Activated T-helper 1 cell treated with Interleukin-2 at 50 U/mL for 16 hours (primary cell): ENCODE data around the gene BRF1.

Source experiments
- DNase-seq: peaks from one replicate; pipeline ENCODE4 v3.0.0-alpha.2; 2020; ENCODE audit warnings: low read depth

BRF1 gene

DNA sequence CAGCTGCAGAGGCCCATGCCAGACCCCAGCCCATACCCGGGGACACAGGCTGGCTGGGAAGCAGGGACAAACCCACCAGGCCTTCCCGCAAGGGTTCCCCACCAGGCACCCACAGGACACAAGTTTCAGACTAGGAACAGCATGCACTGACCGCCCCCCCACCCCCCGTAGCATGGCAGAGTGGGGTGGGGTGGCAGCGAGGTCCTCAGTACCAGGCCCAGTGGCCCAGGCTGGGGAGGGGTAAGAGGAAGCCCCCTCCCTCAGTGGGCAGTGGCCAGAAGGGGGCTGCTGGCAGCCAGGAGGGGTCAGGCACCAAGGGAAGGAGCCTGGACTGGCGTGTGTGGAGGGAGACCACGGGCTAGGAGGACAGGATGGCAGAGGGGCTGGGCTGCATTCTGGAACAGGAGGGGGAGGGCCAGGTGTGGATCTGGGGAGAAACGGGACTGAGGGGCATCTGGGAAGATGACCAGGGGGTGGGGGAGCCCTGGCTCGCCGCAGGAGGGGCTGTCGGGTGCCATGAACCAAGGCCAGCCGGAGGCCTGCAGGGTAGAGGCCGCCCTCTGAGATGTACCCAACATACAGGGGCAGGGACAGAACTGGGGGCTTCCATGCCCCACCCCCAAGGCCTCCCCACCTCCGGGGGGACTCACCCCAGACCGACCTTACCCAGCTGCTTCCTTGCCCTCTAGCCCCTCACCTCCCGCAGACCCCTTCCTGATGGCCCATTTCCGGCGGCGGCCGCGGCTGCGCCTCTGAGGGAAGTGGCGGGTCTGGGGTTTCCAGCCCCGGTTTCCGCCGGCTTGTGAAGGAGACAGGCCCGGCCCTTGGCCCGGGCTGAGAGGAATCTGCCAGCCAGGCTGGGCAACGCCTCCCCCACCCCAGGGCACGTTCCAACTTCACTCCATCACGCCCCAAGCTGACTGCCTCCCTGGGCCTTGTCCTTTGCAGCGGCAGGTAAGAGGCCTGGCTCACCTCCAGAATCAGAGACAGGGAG is 126.6 kb downstream of the BRF1 start:
- DNase-seq, result peak; percentile 30

DNA sequence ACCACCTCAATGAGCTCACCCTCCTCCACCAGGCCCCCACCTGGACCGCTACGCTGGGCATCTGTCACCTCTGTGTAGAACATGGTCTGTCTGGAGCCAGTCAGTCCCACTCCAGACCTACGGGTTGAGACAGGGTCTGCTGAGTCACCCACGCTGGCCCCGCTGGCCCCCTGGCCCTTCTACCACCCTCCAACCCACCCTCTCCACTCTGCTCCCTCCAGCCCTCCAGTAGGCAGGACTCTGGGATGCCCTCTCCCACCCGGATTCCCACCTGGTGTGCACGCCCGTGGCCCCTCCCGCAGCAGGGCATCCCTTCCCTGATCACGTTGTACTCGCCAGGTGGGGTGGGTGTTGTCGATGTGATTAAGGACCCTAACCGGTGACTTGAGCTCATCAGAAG is 127.7 kb downstream of the BRF1 start:
- DNase-seq, result no peak

DNA sequence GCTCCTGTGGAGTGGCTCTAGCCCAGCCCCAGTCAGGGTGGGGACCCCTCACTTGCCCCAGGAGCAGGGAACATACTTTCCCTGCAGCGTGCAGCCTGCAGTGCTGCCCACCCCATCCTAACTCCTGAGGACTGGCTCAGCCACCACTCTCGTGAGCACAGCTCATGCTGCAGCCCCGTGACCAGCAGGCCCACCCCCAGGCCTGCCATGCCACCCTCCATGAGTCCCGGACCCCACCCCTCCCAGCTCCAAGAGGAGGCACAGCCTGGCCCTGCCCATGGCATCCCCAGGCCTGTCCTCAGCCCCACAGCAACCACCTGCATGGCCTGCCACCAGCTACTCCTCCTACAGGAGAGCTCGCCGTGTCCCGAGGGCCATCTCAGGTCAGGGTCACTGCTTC is 128.3 kb downstream of the BRF1 start:
- no peak for DNase-seq

- DNase-seq, result no peak
Observed at GRCh38 chr14:105171004-105171673, 129.7 kb downstream of the BRF1 start.

GRCh38 chr14:105169776-105170655 is 130.8 kb downstream of the BRF1 start:
- DNase-seq, result no peak

DNA sequence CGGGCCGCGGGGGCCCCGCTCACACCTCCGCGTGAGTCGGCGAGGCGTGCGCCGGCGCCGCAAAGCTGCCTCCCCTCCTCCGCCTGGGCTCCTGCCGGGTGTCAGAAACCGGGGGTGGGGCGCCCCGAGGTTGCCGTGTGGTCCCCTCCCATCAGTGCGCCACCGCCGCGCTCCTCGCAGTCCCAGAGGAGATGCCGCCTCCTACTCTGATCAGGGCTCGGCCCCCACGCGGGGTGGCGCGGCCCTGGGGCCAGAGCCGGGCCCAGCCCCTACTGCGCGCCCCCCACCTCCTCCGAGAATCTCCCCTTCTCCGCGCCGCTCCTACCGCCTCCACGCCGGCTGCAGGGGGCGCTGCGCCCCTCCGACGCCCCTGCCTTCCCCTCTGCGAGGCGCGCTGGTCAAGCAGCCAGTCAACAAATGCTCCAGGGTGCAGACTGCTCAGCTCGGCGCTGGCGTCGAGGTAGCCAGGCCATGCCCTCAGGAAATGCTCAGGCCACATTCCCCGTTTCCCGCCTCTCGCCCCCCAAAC is 131.8 kb downstream of the BRF1 start:
- no peak for DNase-seq

- peak; percentile 22 for DNase-seq
Observed at GRCh38 chr14:105168496-105168978, 132.3 kb downstream of the BRF1 start, which contains the start of gene JAG2. Gene JAG2, minus strand, starts transcription at chr14:105168776. Its CDS starts 356 bp downstream, at chr14:105168420.

DNA sequence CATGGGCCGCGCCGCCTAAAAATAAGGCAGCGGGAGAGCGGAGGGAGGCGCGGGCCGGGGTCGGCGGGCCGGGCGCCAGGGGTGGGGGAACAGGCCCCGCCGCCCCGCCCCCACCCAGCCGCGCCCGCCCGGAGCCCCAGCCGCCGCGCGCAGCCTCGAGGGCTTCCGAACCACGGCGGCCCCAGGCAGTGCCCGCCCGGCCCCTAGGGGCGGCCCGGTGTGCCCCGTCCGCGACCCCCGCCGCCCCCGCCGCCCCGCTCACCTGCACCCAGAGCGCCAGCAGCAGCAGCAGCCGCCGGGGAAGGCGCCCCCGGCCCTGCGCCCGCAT is 132.7 kb downstream of the BRF1 start:
- DNase-seq, result no peak

- no peak for DNase-seq
Observed at GRCh38 chr14:105167303-105168092, 133.3 kb downstream of the BRF1 start.

DNA sequence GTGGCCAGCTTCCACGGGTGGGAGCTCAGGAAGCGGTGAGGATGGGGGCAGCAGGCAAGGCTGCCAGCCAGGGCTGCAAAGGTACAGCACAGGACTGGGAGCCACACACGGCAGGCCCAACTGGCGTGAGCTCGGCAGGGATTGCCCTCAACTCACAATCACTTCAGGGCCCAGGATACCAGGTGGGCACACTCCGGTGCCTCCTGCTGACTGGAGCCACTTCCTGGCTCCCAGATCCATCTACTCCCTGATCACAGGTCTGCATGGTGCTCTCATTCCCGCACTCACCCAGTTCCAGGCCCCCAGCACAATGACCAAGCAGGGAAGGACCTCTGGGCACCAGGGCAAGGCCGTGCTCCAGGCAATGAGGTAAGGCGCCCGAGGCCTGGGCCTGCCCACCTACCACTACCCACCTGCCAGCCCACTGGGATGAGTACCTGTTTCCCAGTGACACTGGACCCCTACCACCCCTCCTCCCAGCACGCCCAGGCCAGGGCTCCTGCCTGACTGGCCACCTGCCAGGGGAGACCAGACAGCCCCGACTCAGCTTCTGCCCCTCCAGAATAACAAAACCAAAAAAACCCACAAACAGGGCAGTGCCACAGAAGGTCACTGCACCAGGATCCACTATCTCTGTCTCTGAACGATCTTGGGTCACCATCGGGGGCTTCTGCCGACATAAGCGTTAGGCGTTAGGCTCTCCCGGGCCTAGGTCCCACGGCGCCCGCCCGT is 134.1 kb downstream of the BRF1 start:
- DNase-seq, result no peak

DNA sequence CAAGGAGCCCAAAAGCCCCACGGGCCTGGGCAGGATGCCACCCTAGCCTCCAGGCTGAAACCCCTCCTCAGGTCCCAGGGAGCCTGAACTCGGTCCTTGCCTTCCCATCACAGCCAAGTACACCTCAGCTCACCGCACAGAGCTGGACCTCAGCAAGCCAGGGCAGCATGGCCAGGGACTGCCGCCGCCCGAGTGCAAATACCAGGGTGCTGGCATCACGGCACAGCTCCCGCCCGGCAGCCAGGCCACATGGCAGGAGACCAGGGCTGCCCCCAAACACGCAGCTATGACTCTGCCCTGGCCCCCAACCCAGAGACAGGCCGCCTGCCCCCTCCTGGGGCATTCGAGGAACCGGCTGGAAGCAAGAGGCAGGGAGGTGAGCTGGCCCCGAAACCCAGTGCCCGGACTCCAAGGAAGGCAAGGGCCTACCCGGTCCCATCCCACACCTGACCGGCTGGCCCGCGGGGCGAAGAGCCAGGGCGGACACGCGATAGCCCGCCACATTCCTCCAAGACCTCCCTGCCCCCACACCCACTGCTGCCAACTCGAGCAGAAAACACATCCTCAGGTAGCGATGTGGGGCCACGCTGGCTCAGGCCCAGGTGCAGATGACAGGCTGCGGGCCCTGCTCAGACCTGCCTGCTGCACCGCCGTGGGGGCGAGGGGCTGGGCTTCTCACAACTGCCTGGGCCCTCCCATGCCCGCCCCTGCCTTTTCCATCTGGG is 134.9 kb downstream of the BRF1 start:
- DNase-seq, result no peak

DNA sequence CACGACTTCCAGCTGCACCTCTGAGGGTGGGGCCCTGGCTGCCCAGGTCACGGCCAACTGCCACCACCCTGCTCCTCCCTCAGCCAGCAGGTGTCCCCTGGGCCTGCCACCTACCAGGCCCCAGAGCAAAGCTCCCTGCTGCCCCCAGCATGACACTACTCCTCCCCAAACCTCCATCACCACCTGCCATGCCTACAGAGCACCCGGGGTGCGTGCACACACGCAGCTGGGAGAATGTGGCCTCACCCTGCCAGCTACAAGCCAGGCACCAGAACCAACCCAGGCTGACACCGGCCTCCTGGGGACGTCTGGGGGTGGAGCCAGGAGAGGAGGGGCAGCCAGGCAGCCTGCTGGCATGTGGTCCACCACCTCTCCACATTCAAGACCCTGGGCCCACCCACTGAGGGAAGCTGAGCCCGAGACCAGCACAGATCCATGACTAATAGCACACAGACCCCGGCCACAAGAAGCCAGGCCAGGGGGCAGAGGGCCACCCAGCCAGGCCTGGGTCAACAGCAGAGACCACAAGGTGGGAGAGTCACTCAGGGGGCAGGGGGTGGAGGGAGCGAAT is 135.6 kb downstream of the BRF1 start:
- no peak for DNase-seq

- no peak for DNase-seq
Observed at GRCh38 chr14:105163040-105163742, 137.6 kb downstream of the BRF1 start.

DNA sequence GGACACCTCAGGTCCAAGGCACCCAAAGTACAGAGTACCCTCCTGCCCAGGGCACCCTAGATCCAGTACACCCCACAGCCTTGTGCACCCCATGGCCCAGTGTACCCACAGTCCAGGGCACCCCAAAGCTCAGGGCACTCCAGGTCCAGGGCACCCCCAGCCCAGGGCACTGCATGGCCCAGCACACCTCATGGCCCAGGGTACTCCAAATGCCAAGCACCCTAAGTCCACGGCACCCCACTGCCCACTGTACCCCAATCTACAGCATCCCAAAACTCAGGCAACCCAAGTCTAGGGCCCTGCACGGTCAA is 138.2 kb downstream of the BRF1 start:
- DNase-seq, result no peak

- DNase-seq, result no peak
Observed at GRCh38 chr14:105161964-105162668, 138.7 kb downstream of the BRF1 start.

DNA sequence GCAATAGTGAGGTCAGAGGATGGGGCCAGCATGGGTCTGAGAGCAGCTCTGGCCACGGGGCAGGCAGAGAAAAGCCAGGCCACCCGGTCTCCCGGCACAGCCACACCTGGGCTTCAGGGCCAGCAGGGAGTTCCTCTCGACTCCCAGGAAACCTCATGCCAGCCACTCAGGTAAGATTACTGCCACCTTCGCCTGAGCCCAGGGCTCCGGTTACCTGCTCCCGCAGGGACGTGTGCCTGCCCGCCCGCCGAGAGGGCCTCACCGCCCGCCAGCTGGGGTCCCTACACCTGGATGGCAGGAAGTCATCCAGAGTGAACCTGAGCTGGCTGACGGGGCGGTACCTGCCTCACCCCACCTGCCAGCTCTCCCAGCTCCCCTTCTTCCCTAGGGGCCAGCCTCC is 139.5 kb downstream of the BRF1 start:
- no peak for DNase-seq

DNA sequence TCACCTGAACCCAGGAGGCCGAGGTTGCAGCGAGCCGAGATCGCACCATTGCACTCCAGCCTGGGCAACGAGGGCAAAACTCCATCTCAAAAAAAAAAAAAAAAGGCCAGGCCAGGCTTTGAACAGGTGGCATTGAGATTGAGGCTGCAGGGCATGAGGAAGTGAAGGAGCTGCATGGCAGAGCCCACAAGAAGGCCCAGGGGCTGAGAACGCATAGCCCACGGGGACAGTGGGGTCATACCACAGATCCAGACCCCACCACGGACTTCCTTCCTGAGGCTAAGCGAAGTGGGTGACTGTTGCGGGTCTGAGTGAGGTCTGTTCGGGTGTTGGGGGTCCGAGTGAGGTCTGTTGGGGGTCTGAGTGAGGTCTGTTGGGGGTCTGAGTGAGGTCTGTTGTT is 140.0 kb downstream of the BRF1 start:
- no peak for DNase-seq

GRCh38 chr14:105159344-105159743 is 141.5 kb downstream of the BRF1 start:
- DNase-seq, result no peak
